Superior temporal gyrus (tissue), 1 donor: ENCODE measurements around the gene FBXO9.

Source experiments
- DNase-seq: peaks from one replicate; pipeline ENCODE4 v3.0.0-alpha.2; 2016; ENCODE audit errors: extremely low spot score

The FBXO9 gene

DNA sequence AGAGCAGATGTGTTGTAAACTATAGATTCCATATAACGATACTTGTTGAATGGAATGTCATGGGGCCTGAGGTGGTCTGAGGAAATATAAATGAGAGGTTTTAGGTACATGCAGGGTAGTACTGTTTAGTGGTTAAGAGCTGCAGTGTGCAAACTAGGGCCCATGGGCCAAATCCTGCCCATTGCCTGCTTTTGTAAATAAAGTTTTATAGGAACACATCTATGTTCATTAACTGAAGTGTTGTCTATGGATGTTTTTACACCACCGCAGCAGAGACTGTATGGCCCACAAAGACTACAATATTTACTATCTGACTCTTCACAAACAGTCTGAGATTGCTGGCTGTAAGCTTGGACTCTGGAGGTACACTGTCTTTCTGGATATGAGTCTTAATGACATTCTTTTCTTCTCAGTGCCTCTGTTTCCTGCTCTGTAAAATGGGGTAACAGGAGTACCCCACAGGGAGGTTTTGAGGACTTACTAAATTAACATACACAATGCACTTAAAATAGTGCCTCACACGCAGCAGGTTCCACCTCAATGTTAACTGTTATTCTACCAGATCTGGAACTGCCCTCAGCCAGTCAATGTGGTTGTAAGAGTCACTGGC is 70.9 kb downstream of the FBXO9 start:
- DNase-seq = no peak

DNA sequence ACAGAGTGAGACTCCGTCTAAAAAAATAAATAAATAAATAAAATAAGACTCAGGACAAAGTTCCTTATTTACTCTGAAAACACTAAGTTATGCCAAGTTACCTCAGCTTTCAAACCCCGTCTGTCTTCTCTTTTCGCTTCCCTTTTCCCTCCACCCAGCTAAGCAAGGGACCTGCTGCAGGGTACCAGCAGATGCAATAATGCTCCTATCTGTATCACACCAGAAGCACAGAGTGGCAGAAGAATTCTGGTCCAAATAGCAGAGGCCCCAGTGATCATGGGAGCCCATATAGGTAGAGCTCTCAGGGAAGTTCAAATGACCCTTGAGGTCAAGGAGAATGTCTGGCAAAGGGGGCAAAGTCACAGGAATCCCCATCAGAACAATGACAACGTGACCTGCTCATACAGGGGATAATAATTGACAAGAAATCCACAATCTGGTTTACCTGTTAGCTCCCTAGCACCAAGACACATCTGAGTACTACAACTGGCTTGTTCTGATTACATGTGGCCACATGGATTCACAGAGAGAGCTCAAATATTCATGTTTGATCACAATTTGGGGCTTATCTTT is 74.7 kb downstream of the FBXO9 start:
- DNase-seq = no peak

DNA sequence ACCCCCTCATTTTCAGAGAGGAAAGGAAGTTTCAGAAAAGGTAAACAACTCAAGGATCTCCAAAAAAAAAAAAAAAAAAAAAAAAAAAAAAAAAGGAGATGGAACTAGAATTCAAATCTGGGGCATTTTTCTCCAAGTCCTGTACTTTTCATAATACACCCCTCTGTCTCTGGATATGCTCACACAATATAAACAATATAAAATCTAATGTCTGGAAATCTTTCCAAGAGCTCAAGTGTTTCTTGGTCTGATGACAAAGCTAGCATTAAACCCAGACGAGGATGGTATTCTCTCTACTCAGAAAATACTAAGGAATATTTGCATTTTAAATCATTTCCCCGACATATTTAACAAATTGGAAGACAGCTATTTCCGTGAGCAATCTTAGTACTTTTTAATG is 77.6 kb downstream of the FBXO9 start:
- DNase-seq = no peak

DNA sequence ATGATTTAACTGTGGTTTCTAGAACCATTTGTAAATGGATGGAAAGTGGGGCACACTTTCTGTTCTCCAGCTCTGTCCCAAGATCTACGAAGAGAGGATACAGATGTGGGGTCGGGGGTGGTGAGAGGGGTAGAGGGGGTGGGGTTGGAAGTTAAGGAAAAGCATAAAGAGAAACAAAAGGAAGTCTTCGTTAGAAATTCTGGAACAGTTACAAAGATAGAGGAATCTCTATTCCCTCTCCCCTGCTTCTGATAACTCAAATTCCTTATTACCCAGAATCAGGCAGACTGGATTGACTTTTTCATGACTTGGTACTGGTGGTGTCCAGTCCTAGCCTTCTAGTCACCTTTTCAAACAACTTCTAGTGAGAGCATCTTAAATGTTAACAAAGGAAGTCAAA is 78.5 kb downstream of the FBXO9 start:
- no peak for DNase-seq

DNA sequence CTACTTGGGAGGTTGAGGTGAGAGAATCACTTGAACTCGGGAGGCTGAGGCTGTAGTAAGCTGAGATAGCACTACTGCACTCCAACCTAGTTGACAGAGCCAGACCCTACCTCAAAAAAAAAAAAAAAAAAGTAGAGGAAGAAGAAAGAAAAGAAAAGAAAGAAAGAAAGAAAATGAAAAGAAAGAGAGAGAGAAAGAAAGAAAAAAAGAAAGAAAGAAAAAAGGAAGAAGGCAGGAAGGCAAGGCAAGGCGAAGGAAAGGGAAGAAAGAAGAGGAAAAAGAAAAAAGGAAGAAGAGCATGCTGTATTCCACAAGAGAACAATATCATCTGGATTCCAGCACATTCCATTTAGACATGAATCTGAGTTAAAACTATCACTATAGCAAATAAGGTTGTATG is 79.6 kb downstream of the FBXO9 start:
- DNase-seq = no peak

DNA sequence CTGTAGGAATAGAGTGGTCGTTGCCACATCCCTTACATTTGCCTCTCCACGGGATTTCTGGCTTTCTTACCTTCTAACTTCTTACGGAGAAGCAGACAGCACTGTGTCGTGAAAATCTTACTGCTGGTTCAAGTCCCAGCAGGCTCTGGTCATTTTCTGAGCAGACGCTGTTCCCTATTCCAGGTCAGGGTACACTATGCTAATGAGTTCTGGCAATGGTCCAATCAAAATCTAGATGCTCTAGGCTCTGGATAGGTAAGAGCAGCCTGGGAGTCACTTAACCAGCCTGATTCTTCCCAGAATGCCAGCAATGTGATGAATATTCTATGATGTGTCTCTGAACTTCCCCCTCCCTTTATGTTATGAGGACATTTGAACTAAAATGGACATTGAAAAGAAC is 83.5 kb downstream of the FBXO9 start, which contains the start of gene GCM1:
TSS of gene GCM1 (minus strand) at position 158 of the 400 bp plus-strand sequence. CDS start 3,209 bp downstream, outside the sequence.
- DNase-seq = no peak
